Activated naive CD4-positive, alpha-beta T cell treated with anti-CD3 and anti-CD28 coated beads, Interleukin-2, amount 50 U/mL, for 24 hours (primary cell): ENCODE measurements around the gene MICALL2.

Experiments used
- H3K27ac Mint-ChIP-seq: one replicate; pipeline ENCODE4 v1.8.0; 2021; ENCODE audit warnings: mild to moderate bottlenecking, mixed read lengths
- H3K27me3 Mint-ChIP-seq: one replicate; pipeline ENCODE4 v1.8.0; 2021; ENCODE audit warnings: mixed read lengths
- H3K36me3 Mint-ChIP-seq: one replicate; pipeline ENCODE4 v1.8.0; 2021; ENCODE audit warnings: mixed read lengths
- H3K4me1 Mint-ChIP-seq: one replicate; pipeline ENCODE4 v1.8.0; 2021; ENCODE audit warnings: mixed read lengths
- H3K4me3 Mint-ChIP-seq: one replicate; pipeline ENCODE4 v1.8.0; 2021; ENCODE audit warnings: mild to moderate bottlenecking, mixed read lengths
- H3K9me3 Mint-ChIP-seq: one replicate; pipeline ENCODE4 v1.8.0; 2021; ENCODE audit warnings: mixed read lengths

Gene MICALL2

DNA sequence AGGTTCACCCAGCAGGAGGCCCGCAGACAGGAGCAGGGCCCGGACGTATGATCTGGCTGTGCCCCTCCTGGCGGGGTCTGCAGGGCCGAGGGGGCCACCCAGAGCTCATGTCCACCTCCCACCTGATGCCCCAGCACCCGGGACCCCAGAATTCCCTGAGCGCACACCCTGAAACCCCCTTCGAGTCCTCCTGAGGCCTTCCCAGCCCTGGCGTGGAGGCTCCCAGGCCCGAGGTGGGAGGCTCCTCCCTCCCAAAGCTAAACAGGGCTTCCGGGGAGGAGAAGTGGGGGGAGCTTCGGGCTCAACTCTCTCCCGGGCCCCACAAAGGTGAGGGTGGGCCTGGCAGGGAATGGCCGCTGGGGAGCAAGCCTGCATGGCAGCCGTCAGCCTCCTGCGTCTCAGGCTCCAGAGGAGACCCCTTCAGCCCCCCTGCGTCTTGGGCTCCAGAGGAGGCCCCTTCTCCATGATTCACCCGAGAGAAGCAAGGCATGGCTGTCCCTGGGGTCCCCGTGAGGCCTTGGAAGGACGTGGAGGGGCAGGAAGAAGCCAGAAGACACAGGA is 30.2 kb downstream of the MICALL2 start:
- H3K4me1 Mint-ChIP-seq, result peaks cover 4% of the 10 kb centered on the region

DNA sequence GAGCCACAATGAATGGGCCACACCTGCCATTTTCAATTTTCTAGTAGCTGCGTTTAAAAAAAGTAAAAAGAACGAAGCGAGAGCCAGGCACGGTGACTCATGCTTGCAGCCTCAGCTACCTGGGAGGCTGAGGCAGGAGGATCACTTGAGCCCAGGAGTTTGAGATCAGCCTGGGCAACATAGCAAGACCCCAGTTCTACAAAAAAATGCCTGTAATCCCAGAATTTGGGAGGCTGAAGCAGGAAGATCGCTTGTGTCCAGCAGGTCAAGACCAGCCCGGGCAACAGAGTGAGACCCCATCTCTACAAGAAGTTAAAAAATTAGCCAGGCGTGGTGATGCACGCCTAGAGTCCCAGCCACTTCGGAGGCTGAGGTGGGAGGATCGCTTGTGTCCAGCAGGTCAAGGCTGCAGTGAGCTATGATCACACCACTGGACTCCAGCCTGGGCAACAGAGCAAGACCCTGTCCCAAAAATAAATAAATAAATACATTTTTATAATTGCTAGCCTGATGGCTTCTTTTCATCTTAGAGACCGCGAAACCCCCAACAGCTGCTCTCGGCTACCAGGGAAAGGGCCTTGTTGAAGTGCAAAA is 32.1 kb downstream of the MICALL2 start:
- no peak overlapping the region for H3K27ac Mint-ChIP-seq
- H3K36me3 Mint-ChIP-seq, result peaks cover 2% of the 10 kb centered on the region
- no peak overlapping the region for H3K4me3 Mint-ChIP-seq
- peaks cover 4% of the 10 kb centered on the region for H3K27me3 Mint-ChIP-seq
- no peaks in the 10 kb centered on the region for H3K9me3 Mint-ChIP-seq
- H3K4me1 Mint-ChIP-seq, result no peaks in the 10 kb centered on the region

More for the DNA sequence above, 30.2 kb downstream of the MICALL2 start:
- no peak overlapping the region for H3K4me3 Mint-ChIP-seq
- no peaks in the 10 kb centered on the region for H3K9me3 Mint-ChIP-seq
- peaks cover 2% of the 10 kb centered on the region for H3K36me3 Mint-ChIP-seq
- H3K27ac Mint-ChIP-seq, result no peak overlapping the region
- H3K27me3 Mint-ChIP-seq, result peaks cover 1% of the 10 kb centered on the region

DNA sequence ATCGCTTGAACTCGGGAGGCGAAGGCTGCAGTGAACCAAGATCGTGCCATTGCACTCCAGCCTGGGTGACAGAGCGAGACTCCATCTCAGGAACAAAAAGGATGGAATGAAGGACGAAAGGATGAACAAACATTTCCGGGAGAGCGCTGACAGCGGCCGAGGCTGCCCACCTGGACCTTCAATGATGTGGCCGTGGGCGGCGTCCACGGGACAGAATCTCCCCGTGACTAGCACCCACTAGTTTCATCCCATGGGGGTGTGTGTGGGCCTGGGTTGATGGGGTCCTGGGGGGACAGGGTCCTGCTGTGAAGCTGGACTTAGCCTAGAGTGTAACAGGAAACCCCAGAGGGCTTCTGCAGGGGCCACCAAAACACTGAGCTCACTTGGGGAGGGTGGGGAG is 32.8 kb downstream of the MICALL2 start:
- peaks cover 4% of the 10 kb centered on the region for H3K27me3 Mint-ChIP-seq
- no peaks in the 10 kb centered on the region for H3K9me3 Mint-ChIP-seq
- H3K27ac Mint-ChIP-seq, result no peak overlapping the region
- H3K4me3 Mint-ChIP-seq, result no peak overlapping the region
- peaks cover 2% of the 10 kb centered on the region for H3K36me3 Mint-ChIP-seq
- H3K4me1 Mint-ChIP-seq, result no peaks in the 10 kb centered on the region

DNA sequence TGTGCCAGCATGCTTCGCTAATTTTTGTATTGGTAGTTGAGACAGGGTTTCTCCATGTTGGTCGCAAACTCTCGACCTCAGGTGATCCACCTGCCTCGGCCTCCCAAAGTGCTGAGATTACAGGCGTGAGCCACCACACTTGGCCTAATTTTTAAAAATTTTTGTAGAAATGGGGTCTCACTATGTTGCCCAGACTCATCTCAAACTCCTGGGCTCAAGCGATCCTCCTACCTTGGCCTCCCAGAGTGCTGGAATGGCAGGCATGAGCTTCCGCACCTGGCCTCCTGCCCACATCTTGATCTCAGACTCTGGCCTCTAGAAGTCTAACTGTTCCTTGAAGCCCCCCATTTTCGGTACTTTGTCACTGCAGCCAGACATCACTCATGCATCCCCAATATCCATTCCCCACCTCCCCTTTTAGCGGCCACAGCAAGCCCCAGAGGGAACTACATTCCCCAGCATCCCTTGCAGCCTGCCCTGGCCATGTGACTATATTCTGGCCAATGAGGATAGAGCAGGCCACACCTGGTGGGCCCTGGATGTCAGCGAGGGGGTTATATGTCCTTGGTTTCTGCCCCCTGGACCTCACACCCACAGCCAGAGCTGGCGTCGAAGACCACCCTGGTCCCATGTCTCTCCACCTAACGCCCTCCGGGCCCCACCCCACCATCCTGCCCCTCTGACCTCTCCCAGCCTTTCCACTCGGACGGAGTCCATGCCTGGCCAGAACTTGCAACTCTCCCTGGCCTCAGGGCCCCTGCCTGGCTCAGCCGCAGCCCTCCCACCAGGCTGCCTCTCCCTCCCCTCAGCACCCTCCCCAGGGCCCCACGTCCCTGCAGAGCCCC is 33.8 kb downstream of the MICALL2 start:
- no peak overlapping the region for H3K4me3 Mint-ChIP-seq
- no peaks in the 10 kb centered on the region for H3K9me3 Mint-ChIP-seq
- no peak overlapping the region for H3K27ac Mint-ChIP-seq
- H3K27me3 Mint-ChIP-seq, result peaks cover 4% of the 10 kb centered on the region
- H3K4me1 Mint-ChIP-seq, result no peaks in the 10 kb centered on the region
- peaks cover 2% of the 10 kb centered on the region for H3K36me3 Mint-ChIP-seq

DNA sequence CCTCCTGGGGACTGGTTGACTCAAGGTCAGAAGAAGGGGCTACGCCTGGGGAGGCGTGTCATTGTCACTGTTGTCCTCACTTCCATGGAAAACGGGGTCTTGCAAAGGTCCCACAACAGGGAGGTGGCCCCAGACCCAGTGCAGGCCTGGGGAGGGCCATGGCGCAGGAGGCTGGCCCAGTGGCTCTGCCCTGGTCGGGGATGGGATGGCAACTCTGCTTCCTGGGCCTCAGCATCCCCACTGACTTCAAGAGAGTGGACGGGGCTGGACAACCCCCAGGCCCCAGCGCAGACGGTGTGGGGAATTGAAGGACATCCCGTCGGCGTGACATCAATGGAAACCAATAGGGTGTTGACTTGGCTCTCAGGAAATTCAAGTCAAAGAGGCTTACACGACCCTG is 35.2 kb downstream of the MICALL2 start:
- Mint-ChIP-seq H3K4me3 (no peak overlapping the region), H3K27me3 (peaks cover 4% of the 10 kb centered on the region), H3K4me1 (no peaks in the 10 kb centered on the region), H3K9me3 (no peaks in the 10 kb centered on the region), H3K36me3 (peaks cover 2% of the 10 kb centered on the region), H3K27ac (no peak overlapping the region)

DNA sequence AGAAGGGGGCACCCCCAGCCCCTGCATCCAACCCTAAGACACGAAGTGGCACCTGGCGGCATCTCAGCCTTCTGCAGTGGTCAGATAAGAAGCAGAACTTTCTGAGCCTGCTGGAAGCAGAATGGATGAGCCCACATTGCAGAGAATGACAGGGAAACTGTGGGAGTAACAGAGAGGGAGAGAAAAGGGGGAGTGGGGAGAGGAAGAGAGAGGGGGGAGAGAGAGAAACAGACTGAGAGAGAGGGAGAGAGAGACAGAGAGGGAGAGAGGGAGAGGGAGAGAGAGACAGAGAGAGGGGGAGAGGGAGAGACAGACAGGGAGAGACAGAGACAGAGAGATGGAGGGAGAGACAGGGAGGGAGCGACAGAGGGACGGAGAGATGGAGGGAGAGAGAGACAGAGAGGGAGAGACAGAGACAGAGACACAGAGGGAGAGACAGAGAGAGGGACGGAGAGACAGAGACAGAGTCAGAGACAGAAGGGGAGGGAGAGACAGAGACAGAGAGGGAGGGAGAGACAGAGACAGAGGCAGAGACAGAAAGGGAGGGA is 35.9 kb downstream of the MICALL2 start:
- H3K27ac Mint-ChIP-seq, result no peak overlapping the region
- no peaks in the 10 kb centered on the region for H3K9me3 Mint-ChIP-seq

DNA sequence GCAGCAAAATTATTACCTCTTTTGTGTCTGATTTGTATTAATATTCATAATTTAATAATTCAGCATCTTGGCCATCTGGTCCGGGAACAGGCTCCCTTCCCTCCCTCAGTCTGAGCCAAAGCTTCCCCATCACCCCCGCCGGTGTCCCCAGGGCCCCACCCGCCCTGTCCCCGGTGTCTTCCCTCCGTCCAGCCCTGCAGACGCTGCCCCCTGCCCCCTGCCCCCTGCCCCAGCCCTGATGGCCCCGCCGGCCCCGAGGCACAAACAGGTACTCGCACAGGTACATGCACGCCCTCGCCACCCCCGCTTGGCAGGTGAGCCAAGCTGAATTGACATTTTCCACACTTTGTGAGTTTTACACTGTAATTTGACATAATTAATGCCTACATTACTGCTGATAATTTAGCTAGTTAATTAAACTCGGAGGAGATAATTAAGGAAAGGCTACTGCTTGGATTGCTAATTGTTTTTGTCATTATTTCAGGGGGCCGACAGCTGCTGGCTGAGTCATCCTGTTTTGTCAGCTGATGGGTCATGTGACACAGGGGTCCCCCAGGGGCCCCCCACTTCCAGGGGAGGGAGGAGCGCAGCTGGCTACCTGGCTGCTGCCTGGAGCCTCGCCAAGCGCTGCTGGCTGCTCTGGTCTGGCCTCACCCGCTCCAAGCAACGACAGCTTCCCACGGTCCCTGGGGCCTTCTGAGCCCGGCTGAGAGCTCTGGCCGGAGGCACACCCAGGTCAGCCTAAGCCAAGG is 36.6 kb downstream of the MICALL2 start:
- Mint-ChIP-seq H3K9me3 (no peaks in the 10 kb centered on the region), H3K27me3 (peaks cover 4% of the 10 kb centered on the region), H3K27ac (no peak overlapping the region), H3K4me3 (no peak overlapping the region), H3K4me1 (peaks cover 11% of the 10 kb centered on the region), H3K36me3 (peaks cover 2% of the 10 kb centered on the region)

More for the DNA sequence above, 35.9 kb downstream of the MICALL2 start:
- H3K4me1 Mint-ChIP-seq, result peaks cover 4% of the 10 kb centered on the region
- peaks cover 4% of the 10 kb centered on the region for H3K27me3 Mint-ChIP-seq
- peaks cover 2% of the 10 kb centered on the region for H3K36me3 Mint-ChIP-seq
- no peak overlapping the region for H3K4me3 Mint-ChIP-seq

DNA sequence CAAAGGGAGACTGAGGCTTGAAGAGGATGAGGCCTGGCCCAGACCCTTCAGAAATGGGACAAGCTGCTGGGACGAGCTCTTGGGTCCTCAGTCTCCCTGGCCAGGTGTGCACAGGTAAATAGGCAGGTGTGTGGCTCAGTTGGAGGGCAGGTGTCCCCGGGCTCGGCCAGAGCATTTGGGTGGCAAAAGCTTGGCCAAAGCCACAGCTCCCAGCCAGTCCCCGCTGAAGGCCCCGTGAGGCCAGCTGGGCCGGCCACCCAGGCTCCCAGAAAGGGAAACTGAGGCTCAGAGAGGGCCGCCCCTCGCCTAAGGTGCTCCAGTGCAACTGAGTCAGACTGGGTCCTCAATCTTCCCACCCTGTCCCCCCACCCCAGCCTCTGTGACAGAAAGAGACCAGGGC is 37.3 kb downstream of the MICALL2 start:
- peaks cover 5% of the 10 kb centered on the region for H3K36me3 Mint-ChIP-seq
- H3K27me3 Mint-ChIP-seq, result peaks cover 4% of the 10 kb centered on the region
- peaks cover 18% of the 10 kb centered on the region for H3K4me1 Mint-ChIP-seq
- no peaks in the 10 kb centered on the region for H3K9me3 Mint-ChIP-seq
- no peak overlapping the region for H3K27ac Mint-ChIP-seq
- H3K4me3 Mint-ChIP-seq, result no peak overlapping the region

DNA sequence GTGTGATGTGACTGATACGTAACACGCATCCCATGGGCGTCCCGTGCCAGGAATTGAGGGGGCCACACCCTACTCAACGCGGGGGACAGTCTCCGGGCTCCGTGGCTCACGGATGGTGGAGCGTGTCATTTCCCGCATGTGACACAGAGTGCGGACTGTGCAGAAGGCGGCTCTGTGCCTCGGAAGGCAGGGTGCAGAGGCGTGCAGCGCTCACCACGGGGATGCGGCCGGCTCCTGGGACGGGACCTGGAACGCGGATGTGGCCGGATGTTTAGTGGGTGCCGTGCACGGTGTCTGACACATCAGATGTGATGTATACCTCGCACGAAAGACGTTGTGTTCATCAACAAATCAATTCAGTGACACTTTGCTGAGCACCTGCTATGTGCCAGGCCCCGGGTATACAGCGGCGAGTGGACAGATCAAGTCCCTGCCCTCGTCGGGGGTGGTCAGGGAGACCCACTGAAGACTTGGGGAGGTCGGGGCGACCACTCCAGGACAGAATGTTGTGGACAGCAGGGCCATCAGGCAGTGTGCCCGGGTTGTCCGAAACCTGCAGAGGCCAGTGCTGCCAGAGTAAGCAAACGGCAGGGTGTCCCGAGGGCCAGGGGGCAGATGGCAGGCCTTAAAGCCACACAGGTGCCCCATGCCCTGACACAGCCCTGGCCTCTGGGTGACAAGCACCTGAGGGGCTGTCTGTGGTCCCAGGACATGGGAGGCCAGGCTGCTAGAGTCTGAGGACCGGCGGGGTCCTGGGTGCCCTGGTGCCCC is 38.1 kb downstream of the MICALL2 start:
- Mint-ChIP-seq H3K4me3 (no peak overlapping the region), H3K9me3 (no peaks in the 10 kb centered on the region), H3K4me1 (peaks cover 22% of the 10 kb centered on the region), H3K36me3 (peaks cover 5% of the 10 kb centered on the region), H3K27ac (no peak overlapping the region), H3K27me3 (peaks cover 4% of the 10 kb centered on the region)

DNA sequence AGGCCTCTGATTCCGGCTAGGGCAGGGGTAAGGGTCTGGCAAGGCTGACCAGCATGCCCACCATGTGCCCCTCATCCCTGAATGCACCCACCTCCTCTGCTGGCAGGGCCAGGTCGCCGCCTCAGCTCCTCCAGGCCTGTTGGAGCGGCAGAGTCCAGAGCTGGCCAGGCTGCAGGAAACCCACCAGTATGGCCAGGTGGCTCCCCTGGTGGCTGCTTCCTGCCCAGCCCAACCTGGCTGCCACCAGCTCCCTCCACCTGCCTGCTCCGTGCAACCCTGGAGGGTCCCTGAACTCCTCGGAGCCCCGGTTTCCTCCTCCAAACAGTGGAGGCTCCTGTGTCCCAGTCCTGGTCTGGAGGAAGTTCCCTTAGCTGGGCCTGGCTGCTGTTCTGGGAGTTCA is 39.6 kb downstream of the MICALL2 start:
- peaks cover 4% of the 10 kb centered on the region for H3K27me3 Mint-ChIP-seq
- no peak overlapping the region for H3K4me3 Mint-ChIP-seq
- H3K9me3 Mint-ChIP-seq, result no peaks in the 10 kb centered on the region
- H3K27ac Mint-ChIP-seq, result no peak overlapping the region
- H3K4me1 Mint-ChIP-seq, result peaks cover 24% of the 10 kb centered on the region
- peaks cover 5% of the 10 kb centered on the region for H3K36me3 Mint-ChIP-seq

DNA sequence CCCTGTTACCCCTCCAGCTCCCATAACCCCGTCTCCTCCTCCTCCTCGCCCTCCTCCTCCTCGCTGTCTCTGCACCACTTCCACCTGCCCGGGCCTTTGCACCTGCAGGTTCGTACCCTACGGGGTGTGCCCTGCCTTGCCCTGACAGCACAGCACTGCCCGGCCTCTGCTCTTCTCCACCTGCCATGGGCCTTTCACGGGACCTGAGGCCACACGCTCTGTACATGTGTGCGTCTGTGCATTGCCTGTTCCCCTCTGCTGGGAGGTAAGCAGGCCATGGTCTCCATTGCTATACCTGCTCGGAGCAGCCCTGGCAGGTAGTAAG is 40.0 kb downstream of the MICALL2 start:
- H3K4me1 Mint-ChIP-seq, result peaks cover 24% of the 10 kb centered on the region
- H3K27ac Mint-ChIP-seq, result no peak overlapping the region
- no peak overlapping the region for H3K4me3 Mint-ChIP-seq
- no peaks in the 10 kb centered on the region for H3K9me3 Mint-ChIP-seq
- H3K36me3 Mint-ChIP-seq, result peaks cover 3% of the 10 kb centered on the region
- H3K27me3 Mint-ChIP-seq, result peaks cover 4% of the 10 kb centered on the region

DNA sequence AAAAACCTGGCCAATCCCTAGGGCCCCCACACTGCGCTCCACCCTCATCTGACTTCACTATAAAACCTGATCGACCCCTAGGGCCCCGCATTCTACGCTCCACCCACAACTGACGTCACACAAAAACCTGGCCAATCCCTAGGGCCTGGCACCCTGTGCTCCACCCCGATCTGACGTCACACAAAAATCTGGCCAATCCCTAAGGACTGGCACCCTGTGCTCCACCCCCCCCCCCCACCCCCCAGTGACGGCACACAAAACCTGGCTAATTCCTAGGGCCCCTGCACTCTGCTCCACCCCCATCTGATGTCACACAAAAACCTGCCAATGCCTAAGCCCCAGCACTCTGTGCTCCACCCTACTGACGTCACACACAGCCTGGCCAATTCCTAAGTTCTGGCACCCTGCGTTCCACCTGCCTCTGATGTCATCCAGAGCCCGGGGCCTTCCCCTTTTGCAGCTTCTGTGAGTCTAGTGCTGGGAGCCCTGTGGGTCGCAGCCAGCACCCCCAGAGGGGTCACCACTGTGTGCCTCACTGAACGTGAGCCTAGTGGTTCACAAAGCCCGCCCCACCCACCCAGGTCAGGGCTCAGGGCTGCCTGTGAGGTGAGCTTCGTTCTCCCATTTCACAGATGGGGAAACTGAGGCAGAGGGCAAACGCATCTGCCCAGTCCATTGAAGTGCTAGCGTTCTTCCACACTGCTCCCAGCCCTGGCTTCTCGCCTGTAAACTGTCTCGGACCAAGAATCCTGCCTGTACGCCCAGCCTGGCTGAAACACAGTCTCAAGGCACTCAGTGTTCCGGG is 40.6 kb downstream of the MICALL2 start:
- no peak overlapping the region for H3K27ac Mint-ChIP-seq
- no peak overlapping the region for H3K4me3 Mint-ChIP-seq
- H3K27me3 Mint-ChIP-seq, result peaks cover 4% of the 10 kb centered on the region
- peaks cover 3% of the 10 kb centered on the region for H3K36me3 Mint-ChIP-seq
- no peaks in the 10 kb centered on the region for H3K9me3 Mint-ChIP-seq
- peaks cover 24% of the 10 kb centered on the region for H3K4me1 Mint-ChIP-seq

DNA sequence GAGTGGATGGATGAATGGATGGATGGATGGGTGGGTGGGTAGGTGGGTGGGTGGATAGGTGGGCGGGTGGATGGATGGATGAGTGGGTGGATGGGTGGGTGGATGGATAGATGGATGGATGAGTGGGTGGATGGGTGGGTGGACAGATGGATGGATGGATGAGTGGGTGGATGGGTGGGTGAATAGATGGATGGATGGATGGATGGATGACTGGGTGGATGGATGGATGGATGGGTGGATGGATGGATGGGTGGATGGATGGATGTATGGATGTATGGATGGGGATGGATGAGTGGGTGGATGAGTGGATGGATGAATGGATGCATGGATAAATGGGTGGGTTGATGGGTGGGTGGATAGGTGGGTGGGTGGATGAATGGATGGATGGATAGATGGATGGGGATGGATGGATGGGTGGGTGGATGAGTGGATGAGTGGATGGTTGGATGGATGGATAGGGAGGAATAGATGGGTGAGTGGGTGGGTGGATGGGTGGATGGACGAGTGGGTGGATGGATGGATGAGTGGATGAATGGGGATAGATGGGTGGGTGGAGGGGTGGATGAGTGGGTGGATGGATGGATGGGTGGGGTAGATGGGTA is 43.8 kb downstream of the MICALL2 start:
- Mint-ChIP-seq H3K4me3 (no peak overlapping the region), H3K9me3 (no peaks in the 10 kb centered on the region), H3K36me3 (peaks cover 3% of the 10 kb centered on the region), H3K27me3 (no peaks in the 10 kb centered on the region), H3K27ac (no peak overlapping the region), H3K4me1 (peaks cover 28% of the 10 kb centered on the region)
